Stimulated activated naive CD4-positive, alpha-beta T cell (primary cell): ENCODE data around the gene TTLL11.

ENCODE experiments used
- DNase-seq, 6 experiments: peaks; one replicate each; lab custom pipeline; 2025; lab: John Stamatoyannopoulos, UW

Gene TTLL11

DNA sequence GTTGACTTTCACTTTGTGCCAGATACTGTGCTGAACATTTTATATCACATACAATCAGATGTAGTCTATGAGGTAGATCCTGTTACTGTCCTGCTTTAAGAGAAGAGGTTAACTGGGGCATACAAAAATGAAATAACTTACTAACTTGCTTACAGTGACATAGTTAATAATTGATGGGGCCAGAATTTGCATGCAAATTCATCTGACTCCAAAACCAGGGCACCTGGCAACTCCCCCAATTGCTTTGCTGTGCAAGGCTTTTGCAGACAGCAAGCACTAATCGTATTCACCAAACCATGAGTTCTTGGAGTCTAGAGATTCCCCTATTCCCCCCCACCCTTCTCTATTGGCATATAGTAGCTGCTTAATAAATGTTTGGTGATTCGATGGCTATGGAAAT lies 155.9 kb downstream of the TTLL11 start:
- DNase-seq = no peak

DNA sequence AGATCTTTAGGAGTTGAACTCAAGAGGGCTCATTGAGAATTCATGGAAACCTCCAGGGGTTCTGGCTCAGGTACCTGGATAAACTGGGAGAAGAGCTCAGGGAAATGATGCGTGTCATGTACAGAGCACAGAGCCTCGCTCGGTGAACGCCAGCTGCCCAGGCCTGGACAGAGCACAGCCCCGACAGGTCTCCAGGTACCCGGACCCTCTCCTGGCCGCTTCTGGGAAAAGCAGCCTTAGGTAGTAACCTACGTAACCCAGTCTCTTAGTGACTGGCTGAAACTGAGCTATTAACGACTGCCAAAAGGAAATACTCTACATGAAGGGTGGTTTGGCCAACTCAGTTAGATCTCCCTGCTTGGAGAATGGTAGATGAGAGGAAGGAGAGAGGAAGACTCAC lies 157.4 kb downstream of the TTLL11 start:
- no peak for DNase-seq

DNA sequence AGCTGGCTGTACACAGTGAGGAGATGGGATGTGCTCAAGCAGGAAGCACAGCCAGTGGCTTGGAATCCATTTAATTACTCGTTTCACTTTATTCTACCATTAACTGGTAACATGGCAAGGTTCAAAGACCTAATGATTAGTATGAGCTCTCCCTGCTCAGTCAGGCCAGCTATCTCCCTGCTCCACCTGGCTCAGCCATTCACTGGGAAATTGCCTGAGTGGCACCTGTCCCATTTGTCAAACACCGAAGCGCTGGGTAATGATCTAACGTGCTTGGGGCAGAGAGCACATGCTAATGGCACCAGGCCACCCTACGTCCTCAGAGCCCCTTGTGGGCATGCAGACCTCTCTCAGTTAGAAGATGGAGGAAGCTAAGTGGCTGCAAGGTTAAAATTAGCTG lies 162.2 kb downstream of the TTLL11 start:
- no peak for DNase-seq

DNA sequence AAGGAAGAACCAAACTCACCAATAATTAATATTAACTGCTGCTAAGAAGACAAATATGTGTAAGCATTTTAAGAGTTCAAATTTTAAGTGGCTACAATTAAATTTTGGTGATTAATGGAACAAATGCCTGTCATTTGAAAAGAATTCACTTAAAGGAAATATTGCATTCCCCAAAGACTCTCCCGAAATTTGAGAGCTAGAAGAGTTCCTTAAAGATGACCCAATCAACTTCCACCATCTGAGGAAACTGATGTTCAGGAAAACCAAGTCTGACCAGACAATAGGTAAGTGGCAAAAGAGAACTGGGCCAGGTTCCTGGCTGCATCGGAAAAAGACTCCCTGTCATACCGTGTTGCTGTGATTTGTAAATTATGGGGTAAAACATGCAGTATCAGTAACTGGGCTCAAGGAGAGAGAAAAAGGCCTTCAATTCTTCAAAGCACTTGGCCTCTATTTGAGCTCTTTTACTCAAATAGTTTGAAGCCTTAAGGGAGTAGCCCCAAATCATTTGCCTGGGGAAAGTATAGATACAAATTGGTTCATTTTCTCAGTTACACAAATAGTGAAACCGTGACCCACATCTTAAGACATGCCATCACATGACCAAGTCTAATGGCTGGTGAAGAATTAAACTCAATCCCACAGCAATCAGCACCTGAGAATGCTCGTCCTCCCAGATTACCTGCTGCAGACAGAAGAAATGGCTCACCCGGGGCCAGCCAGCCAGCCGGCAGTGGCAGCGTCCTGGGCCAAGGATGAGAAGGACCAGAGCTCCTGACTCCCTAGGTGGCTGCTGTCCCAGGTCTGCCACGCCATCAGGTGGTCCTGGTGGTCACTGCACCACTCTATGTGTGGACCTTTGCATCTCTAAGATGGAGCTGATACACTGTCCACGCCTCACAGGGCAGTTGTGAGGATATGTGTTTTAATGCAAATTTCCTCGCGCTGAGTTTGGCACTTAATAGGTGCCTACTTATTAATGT lies 162.9 kb downstream of the TTLL11 start:
- DNase-seq = no peak

DNA sequence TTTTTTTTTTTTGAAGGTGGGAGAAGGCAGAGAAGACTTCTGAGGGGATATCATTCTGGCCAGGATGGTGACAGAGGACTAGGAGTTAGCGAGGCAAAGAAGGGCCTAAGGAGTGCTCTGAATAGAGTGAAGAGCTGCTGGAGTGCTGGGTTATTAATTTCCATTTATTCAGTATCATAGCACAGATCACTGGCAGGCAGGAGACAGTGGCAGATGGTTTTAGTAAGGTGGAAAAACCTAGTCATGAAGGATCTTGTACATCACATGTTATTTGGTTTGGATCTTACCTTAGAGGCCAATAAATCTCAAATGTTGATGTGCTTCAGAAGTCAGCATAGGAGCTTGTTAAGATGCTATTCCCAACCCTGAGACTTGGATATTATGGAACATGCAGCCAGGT lies 165.5 kb downstream of the TTLL11 start:
- DNase-seq = no peak

DNA sequence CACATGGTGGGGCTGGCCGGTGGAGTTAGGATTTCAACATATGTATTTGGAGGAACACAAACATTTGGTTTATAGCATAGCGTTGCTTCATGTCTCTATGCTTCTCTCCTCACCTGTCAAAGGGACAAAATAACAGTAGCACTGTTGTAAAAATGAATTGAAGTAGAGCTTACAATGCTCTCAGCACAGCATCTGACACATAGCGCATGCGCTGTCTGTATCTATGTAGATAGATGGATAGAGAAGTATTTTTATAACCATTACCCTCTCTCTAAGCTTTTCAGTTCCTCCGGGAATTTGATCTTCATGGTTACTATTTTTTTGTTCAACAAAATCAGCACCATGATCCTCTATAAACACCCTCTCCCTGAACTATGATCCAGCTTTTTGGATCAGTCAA lies 166.0 kb downstream of the TTLL11 start:
- no peak for DNase-seq

DNA sequence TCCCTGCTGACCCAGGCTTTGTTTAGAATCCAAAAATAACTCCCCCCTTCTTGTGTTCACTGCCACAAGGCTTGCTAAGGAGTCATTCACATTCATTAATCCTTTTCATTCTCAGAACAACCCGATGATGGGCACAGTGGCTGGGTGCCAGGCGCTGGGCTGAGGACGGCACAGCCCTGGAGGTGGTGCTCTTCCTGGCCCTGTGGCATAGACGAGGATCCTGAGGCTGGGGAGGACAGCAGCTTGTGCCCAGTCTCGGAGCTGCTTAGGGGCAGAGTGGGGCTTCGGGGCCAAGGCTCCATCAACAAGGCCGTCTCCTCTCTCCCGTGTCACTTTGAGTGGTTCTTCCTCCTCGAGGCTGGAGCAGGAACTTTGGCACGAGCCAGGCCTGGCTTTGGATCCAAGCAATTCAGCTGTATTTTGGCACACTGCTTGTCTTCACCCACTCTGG lies 166.7 kb downstream of the TTLL11 start:
- no peak for DNase-seq

DNA sequence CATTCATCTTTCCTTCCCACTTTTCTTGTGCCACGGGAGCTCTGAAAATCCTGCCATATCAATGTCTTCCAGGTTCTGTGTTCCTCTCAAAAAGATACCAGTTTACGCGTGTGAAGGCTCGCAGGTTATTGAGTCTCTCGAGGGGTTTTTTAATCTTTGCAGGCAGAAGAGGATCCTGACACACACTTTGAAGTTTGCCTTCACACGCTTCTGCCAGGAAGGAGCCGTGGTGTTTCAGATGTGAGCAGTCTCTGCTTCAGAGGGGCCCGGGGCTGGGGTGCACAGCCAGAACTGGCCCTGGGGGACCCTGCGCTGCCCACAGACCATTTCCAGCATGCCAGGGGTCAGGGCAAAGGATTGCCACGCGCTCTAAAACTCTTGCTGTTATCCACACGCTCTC lies 167.2 kb downstream of the TTLL11 start:
- no peak for DNase-seq

DNA sequence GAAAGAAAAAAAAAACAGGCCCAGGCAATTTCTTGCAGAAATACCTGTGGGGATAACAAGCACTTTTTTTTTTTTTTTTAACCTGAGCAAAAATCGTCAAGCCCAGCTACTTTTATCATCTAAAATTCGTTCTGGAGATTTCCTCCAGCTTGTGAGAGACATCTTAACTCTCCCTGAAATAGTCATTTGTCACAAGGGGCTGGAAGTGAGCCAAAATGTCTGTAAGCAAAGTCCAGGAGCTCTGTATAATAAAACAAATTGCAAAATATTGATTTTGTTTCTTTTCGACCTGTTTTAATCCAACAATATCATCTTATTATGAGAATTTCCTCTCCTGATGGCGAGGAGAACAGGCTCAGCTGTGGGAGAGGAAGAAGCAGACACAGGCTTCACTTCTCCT lies 168.4 kb downstream of the TTLL11 start:
- no peak for DNase-seq

DNA sequence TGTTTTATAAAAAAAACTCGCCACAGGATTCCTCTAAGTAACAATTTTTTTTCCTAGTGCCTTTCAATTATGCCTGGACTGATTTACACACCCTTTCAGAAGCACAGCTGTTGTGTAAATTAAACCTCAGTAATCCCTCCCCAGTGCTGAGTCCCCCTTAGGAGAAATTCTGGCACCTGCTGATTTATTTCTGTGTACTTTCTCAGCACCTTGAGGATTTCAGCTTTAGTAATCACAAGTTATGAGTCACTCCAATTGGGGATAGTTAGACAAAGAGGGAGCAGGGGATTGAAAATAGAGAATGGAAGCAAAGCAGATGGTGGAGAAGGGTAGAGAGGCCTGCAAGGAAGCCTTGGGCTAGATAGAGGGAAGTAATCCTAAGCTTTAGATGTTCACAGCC lies 171.7 kb downstream of the TTLL11 start:
- DNase-seq = no peak

DNA sequence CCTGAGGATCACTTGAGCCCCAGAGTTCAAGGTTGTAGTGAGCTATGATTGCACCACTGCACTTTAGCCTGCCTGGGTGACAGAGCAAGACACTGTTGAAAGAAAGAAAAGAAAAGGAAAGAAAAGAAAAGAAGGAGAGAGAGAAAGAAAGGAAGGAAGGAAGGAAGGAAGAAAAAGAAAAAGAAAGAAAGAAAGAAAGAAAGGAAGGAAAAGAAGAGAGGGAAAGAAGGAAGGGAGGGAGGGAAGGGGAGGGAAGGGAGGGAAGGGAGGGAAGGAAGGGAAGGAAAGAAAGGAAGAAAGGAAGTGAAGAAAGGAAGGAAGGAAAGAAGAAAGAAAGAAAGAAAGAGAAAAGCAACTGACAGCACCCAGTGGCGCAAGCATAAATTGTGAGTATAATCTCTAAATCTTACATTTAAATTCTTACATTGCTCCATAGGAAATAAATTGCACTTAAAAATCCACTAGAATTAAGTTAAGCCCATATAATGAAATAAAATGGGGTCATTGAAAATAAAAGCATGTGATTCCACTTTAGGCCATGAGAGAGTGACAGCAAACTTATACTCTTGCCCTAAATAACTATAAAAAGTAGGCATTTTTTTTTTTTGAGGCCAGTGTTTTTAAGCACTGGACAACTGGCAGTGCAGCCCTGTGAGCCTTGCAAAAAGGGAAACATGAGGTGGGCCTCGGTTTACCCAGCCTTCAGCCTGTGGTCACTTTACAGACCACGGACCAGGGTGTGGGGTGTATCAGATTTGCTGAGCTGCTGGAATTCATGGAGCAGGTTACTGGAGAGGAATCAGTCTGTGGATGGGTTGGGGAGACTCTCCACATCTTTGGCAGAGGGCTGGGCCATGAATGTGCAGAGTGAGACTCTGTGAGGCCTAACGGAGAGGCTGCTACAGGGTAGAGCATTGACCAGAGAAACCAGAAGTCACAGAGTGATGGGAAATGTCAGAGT lies 175.5 kb downstream of the TTLL11 start:
- DNase-seq = no peak

DNA sequence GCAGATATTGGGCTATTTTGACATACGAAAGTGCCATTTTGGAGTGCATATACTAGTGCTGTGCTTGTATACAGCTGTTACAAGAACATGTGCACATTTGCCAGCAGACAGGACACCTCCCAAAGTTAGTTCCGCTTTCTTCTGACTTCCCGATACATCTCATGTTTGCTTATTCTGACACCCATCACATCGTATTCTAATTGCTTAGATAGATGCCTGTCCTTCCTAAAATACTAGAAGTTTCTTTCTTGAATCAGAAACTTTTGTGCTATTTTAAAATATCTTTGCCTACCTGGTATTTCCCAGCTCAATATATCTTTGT lies 177.8 kb downstream of the TTLL11 start:
- no peak for DNase-seq

DNA sequence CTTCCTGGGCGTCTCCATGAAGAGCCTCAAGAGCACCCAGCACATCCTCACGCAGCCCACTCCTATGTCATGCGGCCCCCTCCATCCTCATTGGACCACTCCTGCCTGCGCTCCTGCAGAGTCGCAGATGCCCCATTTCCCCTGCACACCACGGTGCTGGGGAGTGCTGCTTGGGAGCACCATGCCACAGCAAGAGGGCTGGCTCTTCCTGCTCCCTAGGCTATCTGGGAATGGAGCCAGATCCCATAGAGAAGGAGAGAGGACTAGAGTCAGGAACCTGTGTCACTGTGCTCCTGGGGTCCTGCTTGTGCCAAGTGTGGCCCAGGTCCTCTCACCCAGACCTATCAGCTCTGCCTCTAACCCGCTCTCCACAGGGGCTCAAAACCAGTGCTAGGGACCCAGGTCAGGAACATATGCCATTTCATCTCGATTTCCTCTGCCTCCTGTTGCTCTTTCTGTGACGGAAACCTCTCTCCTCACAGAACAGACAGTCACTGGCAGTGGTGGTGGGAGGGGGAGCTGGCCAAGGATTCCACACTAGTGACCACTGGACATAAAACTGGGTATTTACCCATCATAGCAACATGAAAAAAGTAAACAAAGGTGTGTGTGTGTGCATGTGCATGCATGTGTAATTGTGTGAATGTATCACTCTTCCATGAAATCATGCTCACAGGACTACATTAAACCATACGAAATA lies 178.4 kb downstream of the TTLL11 start:
- DNase-seq = no peak

DNA sequence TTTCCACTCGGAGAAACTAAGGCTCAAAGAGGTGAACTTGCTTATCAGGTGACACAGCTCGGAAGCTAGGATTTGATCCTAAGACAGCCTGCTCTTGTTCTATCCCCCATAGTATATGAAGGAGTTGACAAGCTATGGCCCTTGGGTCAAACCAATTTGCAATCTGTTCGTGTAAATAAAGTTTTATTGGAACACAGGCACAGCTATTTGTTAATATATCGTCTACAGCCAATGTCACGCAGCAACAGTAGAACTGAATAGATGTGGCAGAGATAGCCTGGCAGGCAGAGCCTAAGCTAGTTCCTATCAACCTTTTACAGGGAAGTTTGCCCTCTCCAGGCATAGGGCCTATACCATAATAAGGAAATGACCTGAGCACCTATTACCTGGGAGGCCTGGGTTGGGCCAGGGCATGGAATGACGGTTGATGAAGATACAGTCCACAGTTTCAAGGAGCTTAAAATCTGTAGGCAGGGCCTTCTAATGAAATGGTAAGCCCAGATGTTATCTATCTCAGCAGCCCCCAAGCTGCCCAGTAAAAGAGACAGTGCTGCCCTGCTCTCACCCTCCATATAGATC lies 179.0 kb downstream of the TTLL11 start:
- DNase-seq = no peak

DNA sequence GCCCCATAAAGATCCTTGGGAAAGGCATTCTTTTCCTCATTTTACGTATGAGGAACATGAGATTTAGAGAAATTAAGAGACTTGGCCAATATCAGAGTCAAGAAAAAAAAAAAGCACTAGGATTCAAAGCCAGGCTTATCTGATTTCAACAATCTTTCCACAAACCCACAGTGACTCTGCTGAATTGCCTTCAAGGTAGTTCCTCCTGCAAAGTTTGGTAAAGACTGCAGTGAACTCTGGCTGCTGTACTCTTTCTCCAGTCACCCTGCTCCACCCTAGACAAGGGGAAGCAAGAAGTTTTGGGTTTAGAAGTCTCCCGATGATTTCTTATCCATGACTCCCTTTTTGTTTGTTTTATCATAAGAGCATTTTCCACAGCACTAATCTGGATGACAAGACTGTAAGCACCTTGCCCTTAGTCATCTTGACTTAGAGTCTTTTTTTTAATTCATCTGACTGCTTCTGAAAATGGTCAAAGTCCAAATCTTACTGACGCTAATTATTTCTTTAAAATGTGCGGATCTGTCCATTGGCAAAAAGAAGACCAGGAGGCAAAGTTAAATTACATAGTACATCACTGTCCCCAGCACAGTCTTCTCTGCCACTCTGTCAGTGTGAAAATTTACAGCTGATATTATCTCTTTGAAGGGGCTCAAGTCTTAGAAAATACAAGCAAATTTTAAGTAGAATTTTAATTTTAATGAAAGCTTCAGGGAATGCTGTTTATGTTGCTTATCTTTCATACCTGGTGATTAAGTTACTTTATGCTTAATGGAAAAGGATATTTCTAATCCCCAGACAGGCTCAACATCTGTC lies 180.1 kb downstream of the TTLL11 start:
- DNase-seq = no peak

DNA sequence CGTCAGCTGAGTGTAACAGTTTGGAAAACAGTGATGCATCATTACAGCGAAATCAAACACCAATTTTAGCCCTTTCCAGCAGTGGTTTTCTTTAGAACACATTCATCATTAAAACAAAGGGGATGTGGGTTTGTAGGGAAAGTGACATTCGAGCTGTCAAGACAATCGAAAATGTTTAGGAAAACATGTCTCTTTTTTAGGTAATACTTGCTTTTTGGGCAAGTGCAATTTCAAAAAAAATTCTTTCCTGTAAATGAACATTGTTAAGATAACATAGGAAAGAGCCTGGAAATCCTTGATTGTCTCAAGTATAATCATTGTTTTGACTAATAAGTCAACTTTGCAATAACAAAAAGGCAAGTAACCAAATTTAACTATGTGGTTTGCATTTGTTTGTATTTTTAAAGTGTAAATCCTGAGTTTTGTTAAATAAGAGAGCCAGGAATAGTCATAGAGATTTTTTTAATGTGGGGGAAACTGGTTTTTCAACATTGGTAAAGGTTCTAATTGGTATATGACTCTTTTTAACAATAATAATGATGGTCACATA lies 182.5 kb downstream of the TTLL11 start:
- DNase-seq = no peak

DNA sequence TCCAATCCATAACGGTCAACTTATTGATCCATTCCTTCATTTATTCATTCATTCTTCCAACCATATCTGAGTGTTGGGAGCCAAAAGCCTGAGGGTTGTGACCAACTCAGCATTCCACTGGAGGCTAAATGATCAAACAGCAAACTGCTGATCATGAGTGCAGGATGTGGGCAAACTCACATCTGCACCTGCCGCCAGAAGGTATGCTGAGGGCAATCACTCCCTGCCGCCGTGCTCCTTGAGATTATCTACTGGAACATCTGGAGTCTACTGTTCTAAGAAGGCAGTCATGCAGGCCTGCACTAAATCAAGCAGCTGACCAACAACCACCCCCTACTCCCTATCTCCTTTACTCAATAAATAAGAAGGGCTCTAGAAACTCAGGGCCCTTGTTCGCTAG lies 184.0 kb downstream of the TTLL11 start:
- no peak for DNase-seq

DNA sequence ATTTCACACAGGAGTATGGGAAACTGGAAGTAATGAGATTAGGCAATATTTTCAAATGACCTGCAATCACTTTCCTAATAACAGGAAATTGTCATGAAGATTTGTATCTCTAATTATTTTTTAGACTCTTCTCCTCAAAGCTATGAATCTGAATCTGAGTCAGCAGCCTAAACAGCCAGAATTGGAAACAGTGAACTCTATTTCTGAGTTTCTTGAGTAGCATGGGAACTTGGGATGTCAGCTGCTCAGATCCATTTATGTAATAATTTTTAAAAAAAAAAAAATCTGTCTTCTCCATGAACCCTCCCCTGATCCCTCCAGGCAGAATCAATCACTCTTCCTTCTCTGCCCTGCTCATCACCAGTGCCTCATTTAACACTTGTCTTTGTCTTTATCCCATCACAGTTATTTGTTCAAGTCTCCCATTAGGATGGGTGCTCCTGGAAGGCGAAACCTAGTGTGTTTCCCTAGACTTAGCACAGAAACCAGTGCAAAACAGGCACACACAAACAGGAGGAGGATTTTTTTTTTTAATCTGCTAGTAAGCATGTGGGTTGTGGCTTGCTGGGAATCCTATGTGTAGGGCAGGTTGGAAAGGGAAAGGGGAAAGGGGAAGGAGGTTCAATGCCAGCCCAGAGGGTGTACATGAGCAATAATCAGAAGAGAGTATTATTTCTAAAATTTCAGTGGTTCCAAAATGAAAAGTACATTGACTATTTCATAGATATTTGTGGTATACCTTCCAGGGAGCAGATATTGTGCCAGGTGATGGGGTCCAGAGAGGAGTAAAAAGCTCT lies 186.8 kb downstream of the TTLL11 start:
- DNase-seq = no peak

DNA sequence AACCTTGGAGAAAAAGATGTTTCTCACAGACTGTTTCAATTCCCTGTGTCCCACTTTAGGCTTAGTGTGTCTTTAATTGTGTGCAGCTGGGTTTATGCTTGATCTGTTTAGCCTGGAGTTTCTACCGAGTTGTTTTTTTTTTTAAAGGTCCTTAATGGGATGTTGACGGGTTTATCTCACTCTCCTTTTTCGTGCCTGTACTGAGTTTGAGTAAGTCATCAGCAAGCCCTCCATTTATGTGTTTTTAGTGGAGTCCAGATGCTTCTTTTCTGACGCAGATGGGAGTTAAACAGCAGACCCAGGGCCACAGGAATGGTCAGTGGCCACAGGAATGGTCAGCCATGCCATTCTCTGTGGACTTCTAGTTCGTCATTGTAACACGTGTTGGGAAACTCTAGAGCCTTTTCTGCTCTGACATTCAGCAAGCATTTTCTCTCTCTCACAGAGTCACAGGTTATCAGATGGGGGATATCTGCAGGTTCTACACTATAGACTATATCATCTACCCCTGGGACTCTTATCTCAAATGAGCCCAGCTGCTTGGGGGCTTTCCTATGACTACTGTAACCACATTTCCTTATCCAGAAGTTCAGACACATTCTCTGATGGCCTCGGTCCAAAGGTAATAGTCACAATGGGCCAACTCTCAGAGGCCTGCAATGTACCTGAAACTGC lies 190.5 kb downstream of the TTLL11 start:
- DNase-seq = no peak
